Vagina (tissue), 2 donors: Measurements from ENCODE around the gene CBLB. TPM values are rescaled to one million over a fixed set of nuclear protein-coding genes. Genes with fewer than 3 reads are reported as not detected.
A peak's percentile ranks its signal among the peaks of the same experiment; 100 is the strongest.

Experiments used
- DNase-seq, 2 donors: peaks; one replicate each; pipeline ENCODE4 v3.0.0-alpha.2; 2017; ENCODE audit errors: extremely low spot score in 2 of 2
- H3K27ac ChIP-seq: fragments of 200-600 bp; sonication (generic); one replicate; pipeline ENCODE4 v1.5.1; 2019
- H3K27me3 ChIP-seq: fragments of 200-600 bp; sonication (generic); one replicate; pipeline ENCODE4 v1.5.1; 2019
- H3K36me3 ChIP-seq, 2 donors: fragments of 200-600 bp; sonication (generic); one replicate each; pipeline ENCODE4 v1.5.1; 2017 to 2019
- H3K4me1 ChIP-seq: fragments of 200-600 bp; sonication (generic); one replicate; pipeline ENCODE4 v1.5.1; 2019
- H3K4me3 ChIP-seq, 2 donors: fragments of 200-600 bp; sonication (generic); 1 replicate in 1 of 2; 2 replicates in 1 of 2; pipeline ENCODE4 v1.5.1; 2016 to 2019
- H3K9me3 ChIP-seq: fragments of 200-600 bp; sonication (generic); one replicate; pipeline ENCODE4 v1.5.1; 2019
- CTCF ChIP-seq, 3 experiments: fragments of 450-650 bp in 2 of 3; fragments of 200-600 bp in 1 of 3; sonication (generic) in 1 of 3; IDR thresholded peaks; one replicate each; pipeline ENCODE4 v1.5.1; 2017 to 2019; ENCODE audit warnings: antibody characterized with exemption in 3 of 3, mild to moderate bottlenecking in 2 of 3, moderate library complexity in 2 of 3
- POLR2A ChIP-seq, 2 donors: fragments of 450-650 bp; IDR thresholded peaks; one replicate each; pipeline ENCODE4 v1.6.1; 2017; ENCODE audit warnings: antibody characterized with exemption in 2 of 2, mild to moderate bottlenecking in 2 of 2, moderate library complexity in 2 of 2
- POLR2AphosphoS5 ChIP-seq, 2 donors: sonication (generic); formaldehyde crosslinking; IDR thresholded peaks; one replicate each; pipeline ENCODE4 v1.9.0; 2017; ENCODE audit warnings: antibody characterized with exemption in 2 of 2, mild to moderate bottlenecking in 2 of 2, low read depth in 1 of 2; ENCODE audit not compliant: insufficient read depth in 1 of 2
- intact Hi-C: fragments of 100-400 bp; cut with DNase I; formaldehyde crosslinking; loops from one replicate; pipeline ENCODE4 v1.15.1; 2023
- total RNA-seq: library from RNA; depleted of rRNA; stranded (reverse); fragments of >200 nt; gene quantifications from one replicate; pipeline ENCODE4 v1.2.3, GENCODE V29; 2016

CBLB gene
- total RNA-seq, 1 donor from 2014 or later: 58.4 TPM

- H3K4me3 ChIP-seq: no peak overlapping the region
- no peaks in the 10 kb centered on the region for H3K9me3 ChIP-seq
- peaks cover 8% of the 10 kb centered on the region for H3K4me1 ChIP-seq
- H3K27me3 ChIP-seq: no peaks in the 10 kb centered on the region
- H3K27ac ChIP-seq: no peak overlapping the region
- no peak for TF ChIP-seq POLR2AphosphoS5 (IDR thresholded peaks at IDR 0.05; ENCODE audit: insufficient read depth in 1 of 2, low read depth in 1 of 2)
- no peak for TF ChIP-seq CTCF (IDR thresholded peaks at IDR 0.05)
- TF ChIP-seq POLR2A (IDR thresholded peaks at IDR 0.05): no peak
- intact Hi-C loops: no loop called here
- no peaks in the 10 kb centered on the region for H3K36me3 ChIP-seq
- DNase-seq: no peak
Measured at GRCh38 chr3:105837143-105837740, 31.6 kb downstream of the CBLB start.

DNA sequence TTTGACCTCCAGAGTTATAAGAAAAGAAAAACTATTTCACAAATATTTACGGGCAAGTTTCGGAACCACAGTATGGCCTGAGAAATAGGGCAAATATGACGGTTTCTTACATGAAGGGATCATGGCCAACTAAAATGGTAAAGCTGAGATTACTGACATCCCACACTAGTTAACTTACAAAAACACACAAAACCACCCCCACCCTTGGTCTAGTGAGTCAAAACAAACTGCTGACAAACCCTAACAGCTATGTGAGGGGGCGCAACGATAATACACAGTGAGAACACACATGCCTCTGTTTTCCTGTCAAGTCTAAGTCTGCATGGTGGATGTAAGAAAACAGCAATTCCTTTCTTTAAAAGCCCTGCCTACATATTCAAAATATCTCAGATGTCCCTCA lies 32.3 kb downstream of the CBLB start:
- H3K9me3 ChIP-seq: no peaks in the 10 kb centered on the region
- no peak for TF ChIP-seq POLR2AphosphoS5 (IDR thresholded peaks at IDR 0.05; ENCODE audit: insufficient read depth in 1 of 2, low read depth in 1 of 2)
- no peak for TF ChIP-seq CTCF (IDR thresholded peaks at IDR 0.05)
- no peak for TF ChIP-seq POLR2A (IDR thresholded peaks at IDR 0.05)
- no peaks in the 10 kb centered on the region for H3K27me3 ChIP-seq
- H3K4me1 ChIP-seq: peaks cover 15% of the 10 kb centered on the region
- intact Hi-C loops: no loop called here
- no peak overlapping the region for H3K27ac ChIP-seq
- no peak overlapping the region for H3K4me3 ChIP-seq
- no peaks in the 10 kb centered on the region for H3K36me3 ChIP-seq
- no peak for DNase-seq

GRCh38 chr3:105835606-105836005 lies 33.2 kb downstream of the CBLB start:
- Histone ChIP-seq H3K4me1 (peaks cover 16% of the 10 kb centered on the region), H3K4me3 (no peak overlapping the region), H3K27ac (no peak overlapping the region)

GRCh38 chr3:105834768-105835167 lies 34.0 kb downstream of the CBLB start:
- no peak overlapping the region for H3K27ac ChIP-seq
- no peaks in the 10 kb centered on the region for H3K9me3 ChIP-seq
- TF ChIP-seq POLR2A (IDR thresholded peaks at IDR 0.05) (no peak), CTCF (IDR thresholded peaks at IDR 0.05) (no peak)
- H3K27me3 ChIP-seq: no peaks in the 10 kb centered on the region
- no peaks in the 10 kb centered on the region for H3K36me3 ChIP-seq
- no peak for DNase-seq
- peaks cover 21% of the 10 kb centered on the region for H3K4me1 ChIP-seq
- intact Hi-C loops: no loop called here
- H3K4me3 ChIP-seq: no peak overlapping the region

More at GRCh38 chr3:105835606-105836005, 33.2 kb downstream of the CBLB start:
- Histone ChIP-seq H3K27me3 (no peaks in the 10 kb centered on the region), H3K36me3 (no peaks in the 10 kb centered on the region), H3K9me3 (no peaks in the 10 kb centered on the region)
- DNase-seq: no peak
- TF ChIP-seq POLR2A (IDR thresholded peaks at IDR 0.05): no peak
- TF ChIP-seq CTCF (IDR thresholded peaks at IDR 0.05): no peak
- TF ChIP-seq POLR2AphosphoS5 (IDR thresholded peaks at IDR 0.05; ENCODE audit: insufficient read depth in 1 of 2, low read depth in 1 of 2): no peak
- intact Hi-C loops: no loop called here

DNA sequence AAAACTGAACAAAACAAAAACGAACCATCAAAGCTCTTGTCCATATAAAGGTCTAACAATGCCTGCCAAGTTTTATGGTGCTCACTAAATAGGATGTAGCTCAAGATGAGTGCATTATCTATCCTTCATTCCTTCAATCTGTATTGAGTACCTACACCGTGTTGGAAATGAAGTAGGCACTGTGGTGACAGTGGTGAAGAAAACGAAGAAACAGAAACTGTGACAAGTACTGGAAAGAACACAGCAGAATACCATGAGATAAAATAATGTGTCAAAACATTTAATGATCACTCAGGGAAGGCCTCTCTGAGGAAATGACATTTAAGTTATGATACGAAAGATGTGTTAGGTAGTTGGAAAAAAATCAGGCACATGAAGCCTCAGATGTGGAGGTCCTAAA lies 36.2 kb downstream of the CBLB start:
- Histone ChIP-seq H3K36me3 (no peaks in the 10 kb centered on the region), H3K4me3 (no peak overlapping the region), H3K27me3 (no peaks in the 10 kb centered on the region), H3K9me3 (no peaks in the 10 kb centered on the region), H3K27ac (peak overlapping the region; percentile 8), H3K4me1 (peaks cover 28% of the 10 kb centered on the region)
- intact Hi-C loops: no loop called here
- no peak for DNase-seq
- TF ChIP-seq POLR2A (IDR thresholded peaks at IDR 0.05): no peak
- TF ChIP-seq POLR2AphosphoS5 (IDR thresholded peaks at IDR 0.05; ENCODE audit: insufficient read depth in 1 of 2, low read depth in 1 of 2): no peak
- no peak for TF ChIP-seq CTCF (IDR thresholded peaks at IDR 0.05)
